DMS79 treated with DMSO at 0.1 percent for 48 hours (cell line): ENCODE results near the gene ST13.
"Not testable (repeated sequence)": the region's sequence is repeated elsewhere in the genome, so short reads cannot be mapped to it uniquely, and the experiment has no call there.

Experiments used
- DNase-seq: peaks from one replicate; lab custom pipeline; 2025; lab: John Stamatoyannopoulos, UW

ST13 gene

GRCh38 chr22:40838486-40838885, 18.0 kb downstream of the ST13 start:
- peak; percentile 16 for DNase-seq

- no peak for DNase-seq
Measured at GRCh38 chr22:40834619-40835018, 21.8 kb downstream of the ST13 start.

GRCh38 chr22:40829131-40829530, 27.3 kb downstream of the ST13 start:
- DNase-seq: no peak

GRCh38 chr22:40826984-40827741, 29.3 kb downstream of the ST13 start:
- no peak for DNase-seq

GRCh38 chr22:40826292-40826691, 30.1 kb downstream of the ST13 start:
- not testable (repeated sequence) for DNase-seq

- DNase-seq: no peak
Measured at GRCh38 chr22:40823426-40823825, 33.0 kb downstream of the ST13 start.

- no peak for DNase-seq
Measured at GRCh38 chr22:40819599-40820140, 36.8 kb downstream of the ST13 start.

- DNase-seq: peak; percentile 56
Measured at GRCh38 chr22:40818747-40819598, 37.5 kb downstream of the ST13 start, which contains the start of gene SLC25A17. Gene SLC25A17, minus strand, starts transcription at chr22:40819346. Its CDS starts 98 bp downstream, at chr22:40819248.

- DNase-seq: no peak
Measured at GRCh38 chr22:40818192-40818746, 38.2 kb downstream of the ST13 start.

- no peak for DNase-seq
Measured at GRCh38 chr22:40817737-40818136, 38.7 kb downstream of the ST13 start.

GRCh38 chr22:40813912-40814315, 42.5 kb downstream of the ST13 start:
- no peak for DNase-seq

GRCh38 chr22:40808018-40808841, 48.2 kb downstream of the ST13 start:
- DNase-seq: no peak

- DNase-seq: no peak
Measured at GRCh38 chr22:40806711-40807110, 49.7 kb downstream of the ST13 start.

GRCh38 chr22:40805699-40806203, 50.7 kb downstream of the ST13 start:
- no peak for DNase-seq

- no peak for DNase-seq
Measured at GRCh38 chr22:40805239-40805638, 51.2 kb downstream of the ST13 start.

- DNase-seq: no peak
Measured at GRCh38 chr22:40803321-40803720, 53.1 kb downstream of the ST13 start.

GRCh38 chr22:40799008-40799407, 57.4 kb downstream of the ST13 start:
- no peak for DNase-seq

GRCh38 chr22:40797427-40797826, 59.0 kb downstream of the ST13 start:
- no peak for DNase-seq

GRCh38 chr22:40792451-40792850, 64.0 kb downstream of the ST13 start:
- DNase-seq: no peak

- DNase-seq: no peak
Measured at GRCh38 chr22:40791241-40791640, 65.2 kb downstream of the ST13 start.

GRCh38 chr22:40789131-40789530, 67.3 kb downstream of the ST13 start:
- DNase-seq: no peak
